Stimulated activated CD8-positive, alpha-beta memory T cell treated with anti-CD3 and anti-CD28 coated beads, Interleukin-15, amount 100 ng/mL, for 4 hours (primary cell): ENCODE results near the gene RRM2.

Experiments used
- DNase-seq, 2 donors: peaks; one replicate each; pipeline ENCODE4 v3.0.0-alpha.2; 2020; ENCODE audit warnings: low read depth in 2 of 2

RRM2 gene

GRCh38 chr2:10158681-10159080 lies 36.1 kb downstream of the RRM2 start:
- no peak for DNase-seq

DNA sequence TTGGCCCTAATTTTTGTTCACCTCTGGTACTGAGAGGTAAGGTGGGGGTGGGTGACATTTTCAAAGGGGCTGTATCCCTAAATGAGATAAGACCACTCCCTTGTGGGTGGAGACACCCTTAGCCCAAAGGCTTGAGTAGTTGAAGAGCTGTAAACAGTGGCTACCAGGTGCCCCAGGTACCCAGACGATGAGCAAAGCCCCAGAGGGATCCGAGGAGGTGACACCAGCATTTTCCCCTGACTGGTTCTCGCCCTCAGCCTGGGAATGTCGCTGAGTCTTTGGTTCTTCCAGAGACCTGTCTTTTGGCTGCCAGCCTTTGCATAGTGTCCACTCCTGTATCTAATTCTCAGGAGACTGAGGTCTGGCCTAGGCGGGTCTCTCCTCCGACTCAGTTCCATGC lies 36.5 kb downstream of the RRM2 start:
- no peak for DNase-seq

DNA sequence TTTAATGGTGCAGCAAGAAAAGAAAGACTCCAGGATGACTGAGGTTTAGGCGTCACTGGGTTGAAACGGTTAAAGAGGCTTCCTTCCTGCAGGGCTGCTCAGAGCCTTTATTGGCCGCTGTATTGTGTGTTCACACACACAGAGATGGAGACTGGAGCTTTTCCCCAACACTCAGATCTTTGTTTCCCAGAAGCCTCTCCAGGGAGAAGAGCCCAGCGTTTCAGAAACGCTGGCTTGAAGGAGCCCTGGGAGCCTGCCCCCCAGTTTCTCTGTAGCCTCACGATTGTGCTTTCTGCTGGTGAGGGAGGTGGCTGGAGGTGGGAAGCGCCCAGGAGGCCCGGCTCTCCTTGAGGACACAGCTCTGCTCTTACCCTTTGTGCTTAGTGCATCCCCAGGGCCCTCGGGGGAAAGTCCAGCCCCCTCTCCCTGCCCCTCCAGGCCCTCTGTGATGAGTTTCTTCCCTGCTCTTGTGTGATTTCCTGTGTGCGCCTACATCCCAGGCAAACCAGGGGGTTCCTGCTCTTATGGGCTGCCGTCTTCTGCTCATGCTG lies 37.1 kb downstream of the RRM2 start:
- DNase-seq: no peak

DNA sequence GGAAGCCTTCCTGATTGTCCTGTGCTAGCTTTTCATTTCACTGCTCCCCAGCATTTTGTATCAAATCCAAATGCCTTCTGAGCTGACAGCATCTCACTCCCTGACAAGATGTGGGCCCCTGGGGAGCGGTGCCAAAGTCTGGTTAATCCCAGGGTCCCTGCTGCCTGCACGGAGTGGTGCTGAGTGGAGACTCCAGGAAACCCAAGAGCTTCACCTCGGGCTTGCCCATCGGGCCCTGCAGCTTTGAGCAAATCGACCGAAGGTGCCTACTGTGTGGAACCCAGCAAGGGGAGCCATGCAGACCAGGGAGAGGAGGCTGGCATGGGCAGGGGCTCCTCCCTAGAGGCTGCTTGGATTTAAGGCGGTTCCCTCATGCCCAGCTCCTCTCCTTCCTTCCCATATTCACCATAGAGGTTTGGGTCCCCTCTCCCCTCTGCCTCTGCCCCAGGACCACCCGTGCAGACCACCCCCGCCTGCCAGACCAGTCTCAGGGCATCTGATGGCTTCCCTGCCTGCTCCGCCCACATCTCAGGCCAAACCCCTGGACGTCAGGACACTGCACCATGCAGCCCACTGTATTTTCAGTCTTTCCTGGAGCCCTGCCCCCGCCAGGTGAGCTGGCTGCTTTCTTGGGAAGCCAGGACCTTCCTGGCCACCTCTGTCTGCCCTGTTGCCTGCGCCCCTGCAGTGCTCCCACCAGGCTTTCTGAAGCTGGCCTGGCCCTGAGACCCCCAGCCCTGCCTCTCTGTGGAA lies 37.8 kb downstream of the RRM2 start:
- DNase-seq: no peak

GRCh38 chr2:10161206-10161931 lies 38.8 kb downstream of the RRM2 start:
- DNase-seq: no peak

DNA sequence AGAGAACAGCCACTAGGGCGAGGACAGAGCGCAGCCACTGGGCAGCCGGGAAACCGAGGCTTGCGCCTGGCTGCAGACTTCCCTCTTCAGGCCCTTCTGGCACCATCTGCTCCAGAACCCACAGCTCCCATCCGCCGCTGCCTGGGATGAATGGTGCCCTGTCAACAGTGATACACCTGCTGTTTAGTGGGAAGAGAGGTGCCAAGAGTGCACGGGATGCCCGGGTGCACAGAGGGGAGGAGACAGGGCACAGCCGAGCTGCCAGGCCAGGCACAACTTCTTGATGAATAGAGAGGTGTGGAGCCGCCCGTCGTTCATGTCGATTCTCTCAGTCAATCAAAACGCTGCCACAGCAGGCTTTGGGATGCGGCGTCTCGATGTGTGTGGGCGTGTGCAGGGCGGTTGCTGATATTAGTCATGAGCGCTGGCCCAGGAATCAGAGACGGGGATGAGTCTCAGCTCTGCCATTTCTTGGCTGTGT lies 39.5 kb downstream of the RRM2 start:
- no peak for DNase-seq

- DNase-seq: no peak
Observed at GRCh38 chr2:10162586-10163497, 40.3 kb downstream of the RRM2 start.

DNA sequence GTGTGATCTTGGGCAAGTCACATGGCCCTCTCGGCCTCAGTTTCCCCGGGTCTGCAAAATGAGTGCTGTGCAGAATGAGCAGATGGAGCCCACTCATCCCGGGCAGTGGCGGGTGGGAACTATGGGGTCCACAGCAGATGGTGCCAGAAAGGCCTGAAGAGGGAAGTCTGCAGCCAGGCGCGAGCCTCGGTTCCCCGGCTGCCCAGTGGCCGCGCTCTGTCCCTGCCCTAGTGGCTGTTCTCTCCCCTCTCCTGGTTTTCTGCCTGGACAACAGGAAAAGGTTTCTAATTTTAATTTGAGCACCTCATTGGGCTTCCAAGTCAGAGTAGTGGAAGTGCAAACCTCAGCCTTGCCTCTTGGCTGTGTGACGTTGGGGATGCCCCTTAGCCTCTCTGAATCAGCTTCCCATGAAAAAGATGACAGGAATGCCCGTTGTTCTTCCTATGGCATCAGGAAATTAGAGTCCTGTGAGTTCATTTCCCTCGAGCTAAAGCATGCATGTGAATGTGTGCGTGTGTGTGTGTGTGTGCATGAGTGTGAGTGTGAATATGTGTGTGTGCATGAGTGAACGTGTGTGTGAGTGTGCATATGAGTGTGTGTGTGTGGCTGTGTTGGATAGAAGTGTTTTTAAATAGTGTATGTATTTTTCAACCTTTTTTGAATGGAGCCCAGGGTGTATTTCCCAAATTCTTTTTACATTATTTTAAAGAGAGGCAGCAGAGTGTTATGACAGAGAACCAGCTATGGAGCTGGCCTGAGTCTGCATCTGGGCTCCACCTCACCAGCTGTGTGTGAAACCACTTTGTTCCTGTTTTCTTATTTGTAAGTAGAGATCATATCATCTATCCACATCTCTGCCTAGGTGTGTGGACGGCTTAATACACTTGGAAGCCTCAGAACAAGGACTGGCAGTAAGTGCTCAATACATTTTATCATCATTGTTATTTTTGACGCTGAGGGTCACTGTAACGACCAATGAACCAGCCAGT lies 41.3 kb downstream of the RRM2 start:
- no peak for DNase-seq

- no peak for DNase-seq
Observed at GRCh38 chr2:10164601-10165000, 42.1 kb downstream of the RRM2 start.

GRCh38 chr2:10165282-10165681 lies 42.7 kb downstream of the RRM2 start:
- DNase-seq: no peak

GRCh38 chr2:10165861-10166675 lies 43.5 kb downstream of the RRM2 start:
- DNase-seq: no peak

GRCh38 chr2:10166676-10167292 lies 44.2 kb downstream of the RRM2 start:
- DNase-seq: no peak

GRCh38 chr2:10167316-10167715 lies 44.8 kb downstream of the RRM2 start:
- DNase-seq: no peak

DNA sequence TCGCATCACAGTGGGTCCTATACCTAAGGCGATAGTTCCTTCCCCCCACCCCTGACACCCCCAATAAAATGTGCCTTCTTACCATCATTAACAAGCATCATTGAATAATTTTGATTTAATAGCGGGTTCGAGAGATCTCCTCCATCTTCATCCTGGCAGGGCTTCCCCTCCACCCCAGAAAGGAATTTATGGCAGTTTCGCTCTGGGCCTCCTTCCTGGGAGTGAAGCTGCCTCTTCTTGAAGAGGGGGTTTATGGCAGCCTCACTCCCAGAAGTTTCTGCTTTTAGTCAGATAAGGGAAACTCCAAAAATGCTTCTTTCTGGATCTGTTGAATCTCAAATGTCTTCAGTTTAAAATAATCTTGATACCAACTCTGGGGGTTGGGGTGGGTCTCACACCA lies 45.7 kb downstream of the RRM2 start:
- no peak for DNase-seq

DNA sequence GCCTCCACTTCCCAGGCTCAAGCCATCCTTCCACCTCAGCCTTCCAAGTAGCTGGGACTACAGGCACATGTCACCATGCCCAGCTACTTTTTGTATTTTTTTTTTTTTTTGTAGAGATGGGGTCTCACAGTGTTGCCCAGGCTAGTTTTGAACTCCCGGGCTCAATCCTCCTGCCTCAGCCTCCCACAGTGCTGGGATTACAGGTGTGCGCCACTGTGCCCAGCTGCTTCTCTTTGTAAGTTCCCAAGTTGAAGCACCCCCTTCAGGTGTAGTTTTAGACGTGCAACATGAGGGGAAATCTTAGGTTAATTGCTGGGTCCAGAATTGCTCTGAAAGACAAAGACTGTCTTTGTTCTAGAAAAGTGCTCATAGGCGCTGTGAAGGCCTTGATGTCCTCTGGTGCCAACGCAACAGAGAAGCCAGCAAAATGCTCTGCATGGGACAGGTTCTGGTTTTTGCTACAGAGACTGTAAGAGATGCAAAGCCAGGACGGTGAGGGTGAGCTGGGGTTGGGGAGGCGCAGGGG lies 46.6 kb downstream of the RRM2 start:
- DNase-seq: no peak

- DNase-seq: no peak
Observed at GRCh38 chr2:10169581-10169980, 47.0 kb downstream of the RRM2 start.

- DNase-seq: no peak
Observed at GRCh38 chr2:10170256-10170655, 47.7 kb downstream of the RRM2 start.

GRCh38 chr2:10171006-10171800 lies 48.7 kb downstream of the RRM2 start:
- no peak for DNase-seq
